ENCODE results near the gene BTBD19.
"Not testable (repeated sequence)": the region's sequence is repeated elsewhere in the genome, so short reads cannot be mapped to it uniquely, and the experiment has no call there.

BTBD19 gene

DNA sequence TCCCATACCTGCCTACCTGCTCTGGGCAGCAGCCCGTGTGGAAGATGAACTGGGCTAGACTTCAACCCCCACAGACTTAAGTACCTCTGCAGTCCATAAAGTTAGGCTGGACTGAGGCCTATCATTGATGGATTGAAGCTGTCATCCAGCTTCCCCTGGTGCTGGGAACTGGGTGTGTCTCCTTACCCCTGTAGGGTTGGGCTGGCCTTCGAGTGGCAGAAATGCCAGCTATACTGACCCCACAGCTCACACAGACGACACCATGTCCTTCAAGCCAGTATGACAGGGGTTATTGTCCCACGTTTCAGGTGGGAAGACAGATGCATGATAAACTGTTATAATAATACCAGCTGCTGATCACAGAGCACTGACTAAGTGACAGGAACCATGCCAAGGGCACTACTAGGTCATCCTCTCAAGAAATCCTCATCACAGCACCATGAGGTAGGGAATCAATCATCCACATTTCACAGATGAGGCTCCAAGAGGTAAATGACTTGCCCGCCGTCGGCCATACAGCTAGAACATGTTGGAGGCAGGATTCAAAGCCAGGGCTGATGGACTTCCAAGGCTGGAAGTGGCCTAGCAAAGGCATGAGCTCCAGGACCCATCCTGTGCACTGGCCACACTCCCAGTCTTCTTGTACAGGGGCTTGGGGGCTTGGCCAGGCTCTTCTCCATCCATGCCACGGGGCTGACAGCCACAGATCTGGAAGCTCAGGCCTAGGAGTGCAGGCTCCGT, 20.0 kb upstream of the BTBD19 start, which contains the start of gene BEST4:
Gene BEST4 (minus strand): TSS at position 51 of the 741 bp plus-strand sequence. CDS start 465 bp downstream, outside the sequence.
- DNase-seq, result no peak

DNA sequence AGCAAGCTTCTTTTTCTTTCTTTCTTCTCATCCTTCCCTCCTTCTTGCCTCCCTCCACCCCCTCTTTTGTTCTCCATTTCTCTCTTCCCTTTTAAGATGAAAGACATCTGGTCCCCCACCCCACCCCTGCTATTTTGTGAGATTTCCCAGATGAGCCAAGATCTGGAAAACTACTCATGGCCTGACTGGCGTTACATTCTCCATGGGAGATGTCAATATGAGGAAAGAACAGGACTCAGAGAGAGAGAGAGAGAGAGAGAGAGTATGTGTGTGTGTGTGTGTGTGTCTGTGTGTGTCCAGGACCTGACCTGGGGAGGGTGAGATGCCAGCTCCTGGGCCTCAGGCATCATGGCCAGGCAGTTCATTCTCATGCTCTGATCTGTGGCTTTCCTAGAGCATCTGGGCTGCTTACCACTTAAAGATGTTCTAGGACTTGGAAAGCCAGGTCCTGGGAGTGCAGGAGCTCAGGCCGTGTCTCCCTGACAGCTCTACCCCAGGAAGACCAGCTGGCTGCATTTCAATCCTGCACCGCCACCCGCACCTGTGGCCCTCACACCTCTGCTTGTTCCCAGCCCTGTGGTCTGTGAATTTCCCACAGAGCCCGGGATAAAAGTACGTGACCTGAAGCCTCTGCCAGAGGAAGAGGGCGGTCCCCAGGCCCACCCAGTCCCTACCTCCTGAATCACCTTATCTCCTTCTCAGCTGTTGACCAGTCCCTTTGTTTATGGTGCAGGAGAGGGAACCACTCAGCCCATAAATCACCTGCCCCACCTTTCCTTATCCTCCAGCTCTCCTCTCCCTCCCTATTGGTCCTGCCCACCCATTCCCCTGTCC, 17.1 kb upstream of the BTBD19 start:
- DNase-seq, result no peak

DNA sequence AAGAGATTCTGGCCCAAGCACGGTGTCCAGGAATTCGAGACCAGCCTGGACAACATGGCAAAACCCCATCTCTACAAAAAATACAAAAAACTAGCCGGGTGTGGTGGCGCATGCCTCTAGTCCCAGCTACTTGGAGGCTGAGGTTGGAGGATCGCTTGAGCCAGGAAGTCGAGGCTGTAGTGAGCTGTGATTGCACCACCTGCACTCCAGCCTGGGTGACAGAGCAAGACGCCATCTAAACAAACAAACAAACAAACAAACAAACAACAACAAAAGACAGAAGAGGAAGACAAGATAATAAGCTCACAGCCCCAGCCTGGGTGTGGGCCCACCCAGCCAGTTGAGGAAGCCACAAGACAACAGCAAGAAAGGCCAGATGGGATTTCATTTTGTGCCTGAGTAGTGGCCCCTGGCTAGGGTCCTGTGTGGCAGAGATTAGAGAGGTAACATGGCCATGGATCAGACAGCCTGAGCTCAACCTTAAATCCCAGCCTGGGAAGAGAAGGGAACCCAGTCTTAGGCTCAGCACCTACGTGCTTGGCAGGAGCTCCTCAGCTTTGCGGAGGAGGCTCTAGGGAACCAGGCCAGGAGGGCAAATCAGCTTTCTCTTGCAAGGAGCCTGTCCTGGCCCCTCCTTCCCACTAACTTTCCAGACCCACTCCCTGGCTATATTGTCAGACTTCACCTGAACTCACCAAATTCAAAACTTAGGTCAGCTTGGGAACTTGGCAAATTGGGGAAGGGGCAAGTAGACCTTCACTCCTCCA, 15.4 kb upstream of the BTBD19 start:
- no peak for DNase-seq

DNA sequence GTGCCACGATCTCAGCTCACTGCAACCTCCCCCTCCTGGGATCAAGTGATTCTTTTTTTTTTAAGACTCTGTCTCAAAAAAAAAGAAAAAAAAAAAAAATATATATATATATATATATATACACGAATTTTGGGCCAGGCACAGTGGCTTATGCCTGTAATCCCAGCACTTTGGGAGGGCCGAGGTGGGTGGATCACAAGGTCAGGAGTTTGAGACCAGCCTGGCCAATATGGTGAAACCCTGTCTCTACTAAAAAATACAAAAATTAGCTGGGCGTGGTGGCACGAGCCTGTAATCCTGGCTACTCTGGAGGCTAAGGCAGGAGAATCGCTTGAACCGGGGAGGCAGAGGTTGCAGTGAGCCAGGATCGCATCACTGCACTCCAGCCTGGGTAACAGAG, 10.4 kb upstream of the BTBD19 start:
- DNase-seq, result not testable (repeated sequence)

DNA sequence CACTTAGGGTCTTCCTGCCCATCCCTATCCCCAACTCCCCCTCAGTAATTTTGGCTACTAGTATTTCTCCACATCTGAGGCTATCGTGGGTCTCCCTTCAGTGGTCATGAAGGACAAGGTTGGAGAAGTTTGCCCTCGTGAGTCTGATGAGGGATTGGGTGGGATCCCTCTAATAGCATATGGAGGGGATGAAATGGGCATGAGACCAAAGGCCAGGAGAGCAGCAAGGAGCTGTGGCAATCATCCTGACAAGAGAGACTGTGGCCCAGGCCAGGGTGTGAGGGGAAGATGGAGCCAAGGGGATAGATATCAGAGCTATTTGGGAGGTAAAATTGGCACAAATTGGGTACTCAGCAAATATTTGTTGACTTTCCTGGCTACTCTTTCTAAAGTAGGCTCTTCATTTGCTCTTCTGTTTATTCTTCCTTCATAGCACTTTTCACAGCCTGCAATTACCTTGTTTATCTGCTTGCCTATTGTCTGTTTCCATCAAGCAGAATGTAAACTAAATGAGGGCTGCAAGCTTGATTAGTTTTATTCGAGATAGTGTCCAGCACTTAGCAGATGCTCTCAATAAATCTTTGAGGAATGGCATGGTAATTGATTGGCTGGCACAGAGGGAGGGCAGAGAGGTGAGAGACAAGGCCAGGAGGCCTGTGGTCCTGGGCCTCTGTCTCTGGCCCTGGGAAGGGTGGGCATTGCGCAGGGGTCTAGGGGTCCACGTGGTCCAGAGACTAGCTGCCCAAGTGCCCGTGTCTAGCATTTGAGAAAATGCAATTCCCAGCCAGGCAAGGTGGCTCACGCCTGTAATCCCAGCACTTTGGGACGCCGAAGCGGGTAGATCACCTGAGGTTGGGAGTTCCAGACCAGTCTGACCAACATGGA, 9.6 kb upstream of the BTBD19 start:
- no peak for DNase-seq

DNA sequence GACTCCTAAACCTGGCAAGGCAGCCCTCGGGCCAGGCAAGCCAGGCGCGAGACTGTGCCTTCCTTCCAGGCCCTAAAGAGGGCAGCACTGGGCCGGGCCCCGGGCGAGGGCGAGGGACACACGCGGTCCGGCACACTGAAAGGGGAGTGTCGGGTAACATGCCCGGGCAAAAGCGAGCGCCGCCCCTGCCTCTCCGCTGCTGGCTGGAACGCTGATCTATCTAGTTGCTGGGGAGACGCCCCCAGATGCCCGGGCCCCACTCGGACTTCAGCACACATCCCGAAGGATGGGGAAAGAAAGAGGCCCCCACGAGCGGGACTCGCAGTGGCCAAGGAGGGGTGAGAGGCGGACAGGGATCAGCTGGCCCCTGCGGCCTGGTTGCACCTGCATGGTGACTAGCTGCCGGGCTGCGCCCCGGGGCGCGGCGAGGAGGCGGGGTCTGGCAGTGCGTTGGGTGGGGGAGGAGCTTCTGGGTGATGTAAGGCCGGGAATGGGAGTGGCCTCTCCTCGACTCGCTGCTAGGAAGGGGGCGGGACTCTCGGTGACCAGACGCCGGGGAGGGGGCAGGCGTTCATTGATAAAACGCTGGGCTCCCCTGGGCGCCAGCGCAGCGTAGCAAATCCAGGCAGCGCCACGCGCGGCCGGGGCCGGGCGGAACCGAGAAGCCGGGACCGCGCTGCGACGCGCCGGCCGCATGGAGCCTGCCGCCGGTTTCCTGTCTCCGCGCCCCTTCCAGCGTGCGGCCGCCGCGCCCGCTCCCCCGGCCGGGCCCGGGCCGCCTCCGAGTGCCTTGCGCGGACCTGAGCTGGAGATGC, 8.3 kb upstream of the BTBD19 start, which contains the start of gene PLK3:
Gene PLK3 (plus strand): TSS at position 608 of the 815 bp plus-strand sequence. CDS start 87 bp downstream, at position 695.
- DNase-seq, result peak; percentile 98

DNA sequence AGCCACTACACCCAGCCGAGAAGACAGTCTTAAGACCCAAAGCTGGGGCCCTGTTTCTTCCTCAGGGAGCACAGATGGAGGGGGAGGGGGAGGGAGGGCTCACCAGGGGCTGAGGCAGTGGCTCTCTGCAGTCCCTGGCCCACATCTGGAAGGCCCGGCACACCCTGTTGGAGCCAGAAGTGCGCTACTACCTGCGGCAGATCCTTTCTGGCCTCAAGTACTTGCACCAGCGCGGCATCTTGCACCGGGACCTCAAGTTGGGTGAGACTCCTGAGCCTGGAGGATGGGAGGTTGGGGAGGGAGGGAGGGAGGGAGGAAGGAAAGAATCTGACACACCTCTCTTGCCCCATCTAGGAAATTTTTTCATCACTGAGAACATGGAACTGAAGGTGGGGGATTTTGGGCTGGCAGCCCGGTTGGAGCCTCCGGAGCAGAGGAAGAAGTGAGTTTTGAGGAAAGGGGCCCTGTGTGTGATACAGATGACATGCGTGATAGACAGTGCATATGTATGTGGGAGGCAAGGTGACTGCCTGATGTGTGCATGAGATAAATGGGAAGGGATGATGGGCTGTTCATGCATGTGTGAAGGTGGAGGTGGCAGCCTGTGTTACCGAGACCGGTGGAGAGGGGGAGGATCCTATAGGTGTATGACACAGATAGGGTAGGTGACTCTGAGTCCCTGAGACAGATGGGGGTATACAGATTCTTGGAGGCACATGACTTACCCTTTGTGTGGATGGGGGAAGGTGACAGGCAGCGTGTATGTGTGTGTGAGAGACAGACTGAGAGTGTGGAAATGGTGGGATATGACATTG, 6.6 kb upstream of the BTBD19 start:
- no peak for DNase-seq

DNA sequence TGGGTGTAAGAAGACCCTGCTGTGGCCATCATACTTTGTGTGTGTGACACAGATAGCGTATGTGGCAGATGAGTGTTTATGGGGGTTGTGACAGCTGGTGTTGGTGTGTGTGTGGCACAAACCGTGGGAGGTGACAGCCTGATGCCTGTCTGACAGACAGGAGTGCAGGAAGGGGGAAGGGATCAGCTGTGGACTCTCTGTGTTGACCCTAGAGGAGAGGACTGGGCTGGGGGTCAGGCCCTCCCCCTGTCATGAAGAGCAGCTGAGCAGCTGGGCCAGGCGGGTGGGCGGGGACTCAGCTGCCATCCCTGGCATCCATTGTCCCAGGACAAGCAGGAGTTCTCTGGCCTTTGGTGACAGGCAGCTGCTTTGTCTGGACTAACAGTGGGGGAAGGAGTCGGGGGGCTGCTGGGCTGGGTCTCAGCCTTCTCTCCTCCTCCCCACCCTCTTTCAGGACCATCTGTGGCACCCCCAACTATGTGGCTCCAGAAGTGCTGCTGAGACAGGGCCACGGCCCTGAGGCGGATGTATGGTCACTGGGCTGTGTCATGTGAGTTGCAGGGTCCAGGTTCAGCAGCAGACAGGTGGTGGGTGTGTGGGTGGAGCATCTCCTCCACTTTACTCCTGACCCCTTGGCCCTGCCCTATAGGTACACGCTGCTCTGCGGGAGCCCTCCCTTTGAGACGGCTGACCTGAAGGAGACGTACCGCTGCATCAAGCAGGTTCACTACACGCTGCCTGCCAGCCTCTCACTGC, 5.8 kb upstream of the BTBD19 start:
- no peak for DNase-seq

DNA sequence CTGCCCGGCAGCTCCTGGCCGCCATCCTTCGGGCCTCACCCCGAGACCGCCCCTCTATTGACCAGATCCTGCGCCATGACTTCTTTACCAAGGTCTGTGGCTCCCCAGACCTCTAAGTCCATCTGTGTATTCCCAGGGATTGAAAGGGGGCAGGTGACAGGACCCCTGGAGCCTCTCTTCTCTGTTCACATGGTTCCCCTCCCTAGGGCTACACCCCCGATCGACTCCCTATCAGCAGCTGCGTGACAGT, 5.3 kb upstream of the BTBD19 start:
- DNase-seq, result no peak

DNA sequence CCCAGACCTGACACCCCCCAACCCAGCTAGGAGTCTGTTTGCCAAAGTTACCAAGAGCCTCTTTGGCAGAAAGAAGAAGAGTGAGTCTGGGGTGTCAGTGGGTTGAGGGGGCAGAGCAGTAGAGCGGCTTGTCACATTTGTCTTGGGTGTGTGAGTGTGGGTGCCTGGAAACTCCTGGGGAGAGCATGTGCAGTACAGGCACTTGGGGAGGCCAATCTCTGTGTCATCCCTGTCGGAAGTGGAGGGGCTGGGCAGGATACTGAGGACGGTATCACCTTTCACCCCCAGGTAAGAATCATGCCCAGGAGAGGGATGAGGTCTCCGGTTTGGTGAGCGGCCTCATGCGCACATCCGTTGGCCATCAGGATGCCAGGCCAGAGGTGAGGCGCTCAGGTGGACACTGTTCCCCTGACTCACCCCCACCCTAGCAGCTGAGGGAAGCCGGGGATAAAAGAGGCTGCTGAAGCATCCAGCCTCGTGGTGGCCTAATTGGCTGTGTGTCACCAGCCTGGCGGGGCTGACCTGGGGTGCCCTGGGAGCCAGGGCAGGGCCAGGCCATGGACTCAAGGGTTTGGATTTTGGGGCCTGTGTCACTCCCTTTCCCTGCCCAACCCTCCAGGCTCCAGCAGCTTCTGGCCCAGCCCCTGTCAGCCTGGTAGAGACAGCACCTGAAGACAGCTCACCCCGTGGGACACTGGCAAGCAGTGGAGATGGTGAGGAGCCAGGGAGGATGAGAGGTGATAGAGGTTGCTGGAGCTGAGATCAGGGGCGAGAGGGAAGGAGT, 4.8 kb upstream of the BTBD19 start:
- no peak for DNase-seq

DNA sequence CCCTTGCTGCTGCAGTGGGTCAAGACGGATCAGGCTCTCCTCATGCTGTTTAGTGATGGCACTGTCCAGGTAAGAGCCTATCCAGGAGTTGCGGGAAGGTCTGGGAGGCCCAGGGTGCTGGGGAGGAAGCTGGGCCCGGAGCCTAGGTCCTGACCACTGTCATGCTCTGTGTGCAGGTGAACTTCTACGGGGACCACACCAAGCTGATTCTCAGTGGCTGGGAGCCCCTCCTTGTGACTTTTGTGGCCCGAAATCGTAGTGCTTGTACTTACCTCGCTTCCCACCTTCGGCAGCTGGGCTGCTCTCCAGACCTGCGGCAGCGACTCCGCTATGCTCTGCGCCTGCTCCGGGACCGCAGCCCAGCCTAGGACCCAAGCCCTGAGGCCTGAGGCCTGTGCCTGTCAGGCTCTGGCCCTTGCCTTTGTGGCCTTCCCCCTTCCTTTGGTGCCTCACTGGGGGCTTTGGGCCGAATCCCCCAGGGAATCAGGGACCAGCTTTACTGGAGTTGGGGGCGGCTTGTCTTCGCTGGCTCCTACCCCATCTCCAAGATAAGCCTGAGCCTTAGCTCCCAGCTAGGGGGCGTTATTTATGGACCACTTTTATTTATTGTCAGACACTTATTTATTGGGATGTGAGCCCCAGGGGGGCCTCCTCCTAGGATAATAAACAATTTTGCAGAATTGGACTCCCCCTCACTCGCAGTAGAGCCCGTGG, 2.9 kb upstream of the BTBD19 start:
- DNase-seq, result no peak

DNA sequence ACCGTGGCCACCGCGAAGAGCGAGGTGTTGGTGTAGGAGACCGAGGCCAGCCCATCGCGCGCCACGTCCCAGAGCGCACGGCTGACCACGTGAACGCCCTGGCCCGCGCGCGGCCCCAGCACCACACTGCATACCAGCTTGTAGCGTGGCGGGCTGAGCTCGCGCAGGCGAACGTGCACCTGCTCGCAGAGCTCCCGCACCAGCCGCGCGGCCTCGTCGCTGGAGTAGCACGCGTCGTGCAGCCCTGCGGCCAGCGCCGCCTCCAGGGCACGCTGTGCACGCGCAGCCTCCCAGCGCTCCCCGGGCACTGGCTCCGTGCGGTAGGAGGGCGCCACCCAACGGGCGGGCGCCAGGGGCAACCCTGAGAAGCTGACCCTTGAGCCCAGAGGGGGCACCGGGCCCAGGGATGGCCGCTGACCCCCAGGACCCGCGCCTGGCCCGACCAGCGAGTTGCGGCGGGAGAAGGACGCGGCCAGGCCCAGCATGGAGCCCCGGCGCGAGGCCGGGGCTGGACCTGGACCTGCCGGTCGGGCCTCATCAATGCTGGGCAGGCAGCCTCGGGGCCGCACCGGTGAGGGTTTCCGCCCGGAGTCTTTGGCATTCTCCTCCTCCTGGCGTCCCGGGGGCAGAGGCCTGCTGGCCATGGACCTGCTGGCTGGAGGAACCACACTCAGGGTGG, 2.2 kb upstream of the BTBD19 start:
- DNase-seq, result no peak

DNA sequence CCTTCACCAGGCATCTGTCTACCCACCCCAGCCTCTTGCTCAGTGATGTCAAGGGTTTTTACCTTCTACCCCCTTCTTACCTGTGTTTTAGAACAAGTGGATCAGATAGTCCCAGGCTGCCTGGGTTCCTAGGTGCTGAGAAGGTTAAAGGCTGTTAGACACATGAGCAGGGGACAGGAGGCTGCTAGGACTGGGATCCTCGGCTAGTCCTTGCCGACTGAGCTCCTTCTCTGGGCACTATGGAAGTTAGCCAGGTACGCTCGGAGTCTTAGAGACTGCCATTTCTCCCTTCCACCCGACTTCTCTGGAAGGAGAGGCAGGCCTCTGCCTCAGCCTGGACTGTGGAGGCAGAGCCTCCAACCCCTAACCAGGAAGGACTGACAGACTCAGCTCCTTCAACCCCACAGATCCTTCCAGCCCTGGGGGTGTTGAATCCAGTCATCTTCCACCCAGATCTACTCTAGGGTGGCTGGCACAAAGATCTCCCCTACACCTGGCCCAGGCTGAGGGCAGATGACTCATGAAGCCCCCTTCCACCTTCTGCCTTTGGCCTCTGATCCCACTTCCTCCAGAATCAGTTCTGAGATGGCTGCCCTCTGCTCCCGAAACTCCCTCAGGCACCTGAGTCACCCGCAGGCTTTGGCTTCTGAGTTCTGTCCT, 1.5 kb upstream of the BTBD19 start, which contains the start of gene DYNLT4:
Gene DYNLT4 (minus strand): TSS at position 648 of the 660 bp plus-strand sequence. CDS start 683 bp downstream, outside the sequence.
- DNase-seq, result no peak

DNA sequence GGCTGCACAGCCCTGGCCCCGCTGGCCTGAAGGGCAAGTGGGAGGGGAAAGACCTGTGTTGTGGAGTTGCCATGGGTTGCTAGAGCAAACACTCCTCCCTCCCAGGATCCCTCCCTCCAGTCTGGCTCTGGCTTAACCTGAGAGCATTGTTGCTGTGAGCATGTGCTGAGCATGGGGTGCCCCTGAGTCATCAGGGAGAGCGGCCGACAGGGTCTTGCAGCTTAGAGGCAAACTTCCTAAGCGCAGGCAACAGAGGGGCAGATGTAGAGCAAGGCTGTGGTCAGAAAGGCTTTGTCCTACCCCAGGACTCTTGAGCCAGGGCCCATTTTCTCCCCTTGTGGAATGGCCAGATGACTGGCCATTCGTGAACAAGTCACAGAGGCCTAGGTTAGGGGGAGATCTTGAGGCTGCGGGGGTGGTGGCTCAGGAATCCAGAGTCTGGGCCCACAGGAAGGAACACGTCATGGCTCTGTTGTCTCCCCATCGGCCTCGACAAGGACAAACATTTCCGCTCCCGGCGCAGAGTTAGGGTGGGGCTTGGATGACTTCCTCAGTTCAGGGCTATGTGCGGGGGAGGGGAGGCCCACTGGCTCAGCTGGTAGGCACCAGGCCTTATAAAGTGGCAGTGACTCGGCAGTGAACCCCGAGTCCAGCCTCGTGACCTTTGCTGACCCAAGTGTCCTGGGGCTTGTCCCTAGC, 810 bp upstream of the BTBD19 start:
- DNase-seq, result peak; percentile 89

DNA sequence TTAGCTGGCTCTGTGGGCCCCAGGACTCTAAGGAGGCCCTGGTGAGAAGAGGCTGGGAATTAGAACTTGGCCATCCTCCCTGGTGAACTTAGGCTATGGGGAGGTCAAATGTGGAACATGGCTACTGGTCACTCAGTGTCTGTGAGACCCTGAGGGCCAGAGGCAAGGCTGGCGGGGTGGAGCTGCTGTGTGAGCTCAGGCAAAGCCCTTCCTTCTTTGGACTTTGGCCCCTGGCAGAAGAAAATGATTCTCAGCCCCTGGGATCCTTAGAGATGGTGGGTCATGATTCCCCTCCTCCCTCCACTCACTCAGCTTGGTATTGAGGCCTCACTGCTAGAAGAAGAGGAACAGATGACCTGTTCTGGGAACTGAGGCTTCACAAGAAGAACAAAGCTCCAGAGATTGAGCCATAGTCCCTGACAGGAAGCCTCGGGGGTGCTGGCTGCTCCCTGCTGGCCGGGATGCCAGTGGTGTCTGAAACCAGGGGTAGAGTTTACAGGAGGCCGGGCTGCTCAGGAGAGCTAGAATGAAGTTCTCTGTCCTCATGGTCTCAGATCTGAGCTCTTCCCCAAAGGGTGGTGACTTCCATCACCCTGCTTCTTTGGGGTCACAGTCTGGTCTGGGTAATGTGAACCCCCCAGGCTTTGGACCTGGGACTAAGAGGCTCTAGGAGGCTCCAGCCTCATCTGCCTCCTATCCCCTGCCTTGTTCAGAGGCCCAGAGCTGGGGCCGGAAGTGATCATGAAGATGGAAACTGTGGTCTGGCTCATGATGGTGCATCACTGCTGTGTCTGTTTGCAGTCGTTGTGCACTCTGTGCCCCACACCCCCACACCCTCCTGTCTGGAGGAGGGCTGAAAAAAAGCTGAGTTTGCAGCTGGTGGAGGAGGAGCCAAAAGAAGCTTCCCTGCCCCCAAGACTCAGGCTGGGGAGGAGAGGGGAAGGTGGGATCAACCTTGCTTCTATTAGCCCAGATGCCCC, 905 bp downstream of the BTBD19 start:
- DNase-seq, result peak; percentile 81

All from activated effector memory CD4-positive, alpha-beta T cell treated with Interleukin-2 at 50 U/mL for 16 hours (primary cell).